GM21825 (cell line): ENCODE data around the gene SEC14L1.
A peak's percentile ranks its signal among the peaks of the same experiment; 100 is the strongest.
"Not testable (repeated sequence)": the region's sequence is repeated elsewhere in the genome, so short reads cannot be mapped to it uniquely, and the experiment has no call there.

ENCODE experiments used
- ATAC-seq: cut with Tn5 transposase; IDR thresholded peaks from one replicate; pipeline ENCODE4 v1.9.1; 2021; ENCODE audit warnings: mild to moderate bottlenecking, moderate library complexity; ENCODE audit not compliant: unreplicated experiment

Gene SEC14L1

DNA sequence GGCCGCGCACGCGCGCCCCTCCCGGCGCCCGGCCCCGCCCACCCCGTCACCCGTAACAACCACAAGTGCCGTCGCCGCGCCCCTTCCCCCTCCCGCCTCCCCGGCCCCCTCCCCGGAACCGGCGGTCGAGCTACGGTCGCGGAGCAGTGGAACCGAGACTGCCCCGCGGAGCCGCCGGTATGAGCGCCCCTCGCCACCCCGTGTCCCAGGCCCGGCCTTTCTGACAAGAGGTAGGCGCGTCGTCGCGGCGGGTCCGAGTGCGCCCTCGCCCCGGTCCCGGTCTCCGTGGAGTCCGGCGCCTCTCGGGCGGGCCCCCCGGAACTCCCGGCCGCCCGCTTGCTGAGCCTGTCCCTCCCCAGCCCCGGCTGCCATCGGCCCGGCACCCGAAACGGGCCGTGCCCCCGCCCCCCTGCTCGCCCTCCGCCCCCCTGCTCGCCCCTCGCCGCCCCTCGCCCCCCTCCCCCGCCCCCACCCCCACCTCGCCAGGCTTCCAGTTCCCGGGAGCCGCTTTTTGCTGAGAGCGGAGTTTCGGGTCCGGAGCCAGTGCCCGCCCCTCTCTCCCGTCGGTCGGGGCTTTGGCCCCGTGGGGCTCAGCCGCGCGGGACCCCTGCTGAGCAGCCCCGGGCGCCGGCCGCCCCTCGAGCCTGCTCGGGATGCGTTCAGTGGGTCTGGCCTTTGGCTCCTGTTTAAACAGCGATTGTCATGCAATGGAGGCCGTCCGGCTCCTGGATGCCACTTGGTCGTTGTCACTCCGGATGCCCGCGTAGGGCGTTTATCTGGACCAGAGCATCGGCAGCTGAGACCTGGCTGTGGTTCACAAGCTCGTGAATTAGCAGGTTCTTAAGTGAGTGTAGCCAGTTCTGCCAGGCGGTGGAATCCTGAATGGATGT is at the start of gene SEC14L1:
Gene SEC14L1 (plus strand): TSS at position 92 of the 890 bp plus-strand sequence. CDS start 2,628 bp downstream, outside the sequence.
- peak; percentile 35 for ATAC-seq

DNA sequence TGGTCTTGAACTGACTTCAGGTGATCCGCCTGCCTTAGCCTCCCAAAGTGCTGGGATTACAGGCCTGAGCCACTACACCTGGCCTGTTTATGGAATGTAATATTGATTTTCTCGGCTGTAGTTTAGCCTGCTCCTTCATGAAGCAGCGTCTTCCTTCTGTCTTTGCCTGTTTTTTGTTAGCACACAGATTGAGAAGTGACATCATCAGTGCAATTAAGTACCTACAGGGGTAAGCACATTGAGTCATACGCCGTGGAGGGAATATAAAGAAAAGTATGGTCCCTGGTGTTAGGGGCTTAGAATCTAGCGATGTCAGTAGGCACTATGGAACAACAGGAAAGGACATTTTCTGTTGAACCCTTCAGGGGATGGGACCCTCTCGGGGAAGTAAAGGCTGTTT is 48.7 kb upstream of the SEC14L1 start:
- ATAC-seq, result no peak

DNA sequence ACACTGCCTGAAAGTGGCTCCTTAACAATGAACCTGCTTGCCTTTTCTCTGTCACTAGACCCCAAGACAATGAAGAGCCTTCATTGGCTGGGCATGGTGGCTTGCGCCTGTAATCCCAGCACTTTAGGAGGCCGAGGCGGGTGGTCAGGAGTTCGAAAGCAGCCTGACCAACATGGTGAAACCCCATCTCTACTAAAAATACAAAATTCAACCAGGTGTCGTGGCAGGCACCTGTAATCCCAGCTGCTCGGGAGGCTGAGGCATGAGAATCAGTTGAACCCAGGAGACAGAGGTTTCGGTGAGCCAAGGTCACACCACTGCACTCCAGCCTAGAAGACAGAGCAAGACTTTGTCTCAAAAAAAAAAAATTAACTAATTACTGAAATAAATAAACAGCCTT is 45.3 kb upstream of the SEC14L1 start:
- no peak for ATAC-seq

GRCh38 chr17:77096570-77097214 is 44.1 kb upstream of the SEC14L1 start:
- no peak for ATAC-seq

DNA sequence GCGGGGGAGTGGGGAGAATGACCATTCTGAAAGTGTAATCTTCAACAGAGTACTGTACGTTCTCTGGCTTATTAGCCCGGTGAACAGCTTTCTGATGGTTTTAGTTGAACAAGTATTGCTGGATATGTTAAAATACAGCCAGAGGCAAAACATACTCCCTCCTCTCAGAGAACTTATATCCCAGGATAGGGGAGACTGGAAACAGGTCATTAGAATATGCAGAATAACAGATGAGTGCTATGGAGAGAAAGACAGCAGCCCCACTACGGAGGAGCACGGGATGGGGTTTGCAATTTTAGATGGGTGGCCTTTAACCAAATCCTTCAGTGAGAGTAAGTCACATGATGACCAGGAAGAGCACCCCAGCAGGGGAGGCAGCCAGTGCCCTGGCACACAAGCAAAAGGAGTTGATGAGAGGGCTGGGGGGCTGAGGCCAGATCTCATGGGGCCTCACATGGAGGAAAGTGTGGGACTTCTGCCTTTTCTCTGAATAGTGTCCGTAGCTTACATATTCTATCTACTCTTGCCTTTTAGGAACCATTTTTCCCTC is 43.1 kb upstream of the SEC14L1 start:
- no peak for ATAC-seq

DNA sequence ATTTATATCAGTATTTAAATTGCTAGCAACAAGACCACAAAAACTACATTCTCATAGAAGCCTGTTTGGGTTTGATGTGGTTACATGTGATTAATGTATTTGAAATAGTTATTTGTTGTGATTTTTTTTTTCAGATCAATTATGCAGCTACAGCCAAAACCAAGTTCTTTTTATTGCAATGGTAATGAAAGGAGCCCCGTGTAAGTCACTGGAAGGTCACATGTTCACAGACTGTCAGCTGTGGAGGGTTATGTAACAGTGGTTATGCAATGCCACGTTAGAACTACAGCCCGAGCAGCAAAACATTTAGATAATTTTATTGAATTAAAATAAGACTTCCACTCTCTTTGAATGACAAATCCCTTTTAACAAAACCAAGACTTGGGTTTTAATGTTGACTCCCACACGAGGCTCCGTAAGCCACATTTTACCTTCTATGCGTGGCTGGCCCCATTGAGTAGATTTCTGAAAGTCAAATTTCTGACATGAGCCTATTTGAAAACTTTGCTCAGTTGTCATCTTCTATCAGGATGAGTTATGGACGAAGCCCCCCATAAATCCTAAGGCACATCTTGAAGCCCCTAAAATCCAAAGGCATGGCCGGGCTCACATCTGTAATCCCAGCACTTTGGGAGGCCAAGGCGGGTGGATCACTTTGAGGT is 41.8 kb upstream of the SEC14L1 start:
- no peak for ATAC-seq

DNA sequence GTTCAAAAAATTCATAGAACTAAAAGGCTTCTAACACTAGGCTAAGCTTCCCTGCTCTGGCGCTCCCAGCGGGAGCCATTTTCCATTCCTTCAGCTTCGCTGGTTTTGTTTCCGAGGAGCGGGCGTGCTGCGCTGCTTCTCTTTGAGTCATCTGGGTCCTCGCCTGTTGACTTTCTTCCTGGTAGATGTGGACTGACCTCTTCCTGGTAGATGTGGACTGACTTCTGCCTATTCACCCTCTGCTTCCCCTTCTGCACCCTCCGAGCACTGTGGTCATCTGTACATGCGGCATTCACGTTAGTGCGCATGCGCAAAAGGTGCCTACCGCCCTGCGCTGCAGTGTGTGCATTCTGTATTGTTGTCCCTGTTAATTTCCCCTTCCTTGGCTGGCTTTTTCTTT is 40.8 kb upstream of the SEC14L1 start:
- ATAC-seq, result no peak

DNA sequence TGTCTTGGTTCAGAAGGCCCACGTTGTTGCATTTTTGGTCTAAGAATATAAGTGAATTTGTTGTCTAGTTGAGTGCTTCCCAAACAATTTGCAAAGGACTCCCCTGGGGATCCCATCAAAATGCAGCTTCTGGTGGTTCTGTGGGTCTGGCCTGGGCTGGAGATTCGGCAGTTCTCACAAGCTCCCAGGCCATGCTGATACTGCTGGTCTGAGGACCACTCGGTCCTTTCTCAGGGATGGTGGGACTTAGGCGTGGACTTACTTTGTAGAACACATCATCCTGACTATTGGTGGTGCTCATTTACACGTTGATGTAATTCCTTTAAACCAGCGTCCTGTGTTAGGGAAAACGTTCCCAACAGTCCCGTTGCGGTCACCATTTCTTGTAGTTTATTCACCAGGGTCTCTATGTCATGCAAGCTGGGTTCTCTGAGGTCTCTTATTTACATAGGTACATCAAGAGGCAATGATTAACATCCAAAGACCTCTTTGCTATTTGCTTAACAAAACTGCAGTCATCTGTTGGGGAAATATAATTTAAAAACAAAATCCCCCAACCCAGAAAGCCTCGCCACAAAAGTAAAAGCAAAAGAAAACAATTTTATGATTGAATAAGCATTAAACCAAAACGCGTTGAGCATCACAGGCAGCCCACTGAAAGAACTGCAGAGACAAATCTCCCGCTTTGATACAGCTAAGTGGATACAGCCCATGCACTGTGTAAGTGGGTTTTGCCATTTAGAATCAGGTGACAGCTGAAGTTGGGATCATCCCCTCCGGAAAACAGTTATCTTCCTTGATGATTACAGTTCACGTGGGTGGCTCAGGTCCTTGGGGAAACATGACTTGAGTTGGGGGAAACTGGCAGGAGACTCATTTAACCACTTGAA is 39.0 kb upstream of the SEC14L1 start:
- ATAC-seq, result peak; percentile 39

- not testable (repeated sequence) for ATAC-seq
Observed at GRCh38 chr17:77102411-77103134, 38.2 kb upstream of the SEC14L1 start.

- no peak for ATAC-seq
Observed at GRCh38 chr17:77105706-77106105, 35.1 kb upstream of the SEC14L1 start.

DNA sequence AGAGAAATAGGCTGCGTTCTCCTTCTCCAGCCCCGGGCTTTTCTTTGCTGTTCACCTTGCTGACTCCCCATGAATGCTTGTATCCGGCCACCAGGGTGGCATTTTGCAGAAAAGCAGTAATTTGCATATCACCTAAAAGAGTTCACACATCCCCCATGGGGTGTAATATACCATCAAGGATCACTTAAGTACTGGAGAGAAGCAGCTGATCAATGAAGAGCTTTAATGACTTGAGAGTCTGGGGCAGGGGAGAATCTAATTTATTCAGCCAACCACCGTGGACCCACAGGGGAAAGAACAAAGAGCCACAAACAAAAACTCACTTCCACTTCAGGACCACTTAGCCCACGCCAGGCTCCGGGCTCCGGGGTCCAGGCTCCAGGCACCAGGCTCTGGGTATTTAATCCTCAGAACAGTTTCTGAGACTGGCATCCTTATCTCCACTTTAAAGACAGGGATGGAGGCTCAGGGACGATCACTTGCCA is 33.9 kb upstream of the SEC14L1 start:
- ATAC-seq, result peak; percentile 30

DNA sequence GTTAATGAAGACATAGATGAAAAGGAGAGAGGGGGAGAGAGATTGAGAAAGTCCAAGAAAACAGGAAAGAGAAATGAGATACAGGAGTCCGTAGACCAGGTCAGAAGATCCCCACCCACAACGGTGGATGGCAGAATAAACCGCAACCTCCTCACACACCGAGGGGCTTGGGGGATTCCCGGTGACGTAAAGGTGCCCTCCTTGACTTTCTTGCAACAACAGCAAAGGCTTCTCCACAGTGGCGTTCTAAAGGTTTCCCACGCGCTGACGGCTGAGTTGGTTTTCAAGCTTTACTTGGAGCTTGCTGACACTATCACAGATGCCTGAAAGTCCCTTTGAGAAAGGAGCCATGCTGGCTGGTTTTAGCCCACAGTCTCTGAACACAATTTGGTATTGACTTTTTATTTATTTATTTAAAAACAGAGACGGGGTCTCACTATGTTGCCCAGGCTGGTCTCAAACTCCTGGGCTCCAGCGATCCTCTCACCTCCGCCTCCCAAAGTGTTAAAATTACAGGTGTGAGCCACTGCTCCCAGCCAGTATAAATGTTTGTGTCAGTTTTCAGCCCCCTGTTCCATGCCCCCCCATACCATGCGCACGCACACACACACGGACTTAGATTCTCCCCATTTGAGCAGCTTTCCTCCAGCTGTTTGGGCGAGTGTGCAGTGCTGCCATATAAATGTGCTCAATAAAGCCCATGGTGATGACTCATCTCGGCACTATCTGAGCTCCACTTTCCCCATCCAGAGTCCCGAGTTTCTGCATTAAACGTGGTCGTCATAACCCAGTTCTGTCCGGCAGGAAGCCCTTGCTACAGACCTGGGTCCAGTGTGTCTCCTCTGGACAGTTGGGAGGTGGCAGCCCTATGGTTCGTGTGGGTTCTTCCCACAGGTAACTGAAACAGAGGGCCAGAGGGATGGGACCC is 33.0 kb upstream of the SEC14L1 start:
- peak; percentile 62 for ATAC-seq

- ATAC-seq, result no peak
Observed at GRCh38 chr17:77109159-77109759, 31.5 kb upstream of the SEC14L1 start.

DNA sequence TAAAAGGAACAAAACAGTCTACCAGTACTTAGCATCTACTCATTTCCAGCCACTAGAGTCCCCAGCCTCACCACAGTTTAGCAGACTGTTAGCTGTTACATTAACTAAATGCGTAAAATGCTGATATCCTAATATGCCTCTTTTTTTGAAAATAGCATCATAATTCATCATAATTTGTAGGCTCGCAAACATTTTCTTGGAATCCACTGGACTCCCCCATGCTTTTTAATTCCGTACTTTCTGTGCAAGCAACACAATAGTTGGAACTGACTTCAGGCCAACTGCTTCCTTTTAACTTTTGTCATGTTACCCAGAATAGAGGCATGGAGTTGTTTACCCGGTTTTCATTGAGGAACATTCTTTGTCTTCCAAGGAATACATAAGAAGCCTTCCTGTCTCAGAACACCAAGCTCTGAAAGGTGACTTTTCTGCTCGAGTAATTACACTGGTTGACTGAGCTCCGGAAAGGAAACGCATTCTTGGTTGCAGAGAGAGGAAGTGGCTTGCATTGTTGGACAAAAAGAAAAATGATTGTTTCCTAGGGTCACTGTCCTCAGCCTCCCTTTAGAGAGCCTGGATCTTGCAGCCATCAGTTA is 30.9 kb upstream of the SEC14L1 start:
- ATAC-seq, result no peak

- ATAC-seq, result not testable (repeated sequence)
Observed at GRCh38 chr17:77111165-77111933, 29.4 kb upstream of the SEC14L1 start.

GRCh38 chr17:77111934-77112296 is 28.9 kb upstream of the SEC14L1 start:
- ATAC-seq, result no peak

- no peak for ATAC-seq
Observed at GRCh38 chr17:77115510-77115909, 25.3 kb upstream of the SEC14L1 start.
